Kidney glomerular epithelial cell (primary cell): Measurements from ENCODE around the gene PBXIP1.
"Not testable (repeated sequence)": the region's sequence is repeated elsewhere in the genome, so short reads cannot be mapped to it uniquely, and the experiment has no call there.

ENCODE experiments used
- DNase-seq: peaks from one replicate; lab custom pipeline; 2025; lab: John Stamatoyannopoulos, UW

PBXIP1 gene

GRCh38 chr1:154936555-154937084 lies 19.3 kb downstream of the PBXIP1 start, which contains the start of gene PMVK:
TSS of gene PMVK (minus strand) at chr1:154936719. CDS start at chr1:154936685, 34 bp downstream.
- peak; percentile 96 for DNase-seq

- no peak for DNase-seq
Observed at GRCh38 chr1:154935749-154936554, 19.9 kb downstream of the PBXIP1 start.

GRCh38 chr1:154934358-154934948 lies 21.4 kb downstream of the PBXIP1 start:
- DNase-seq, result no peak

- no peak for DNase-seq
Observed at GRCh38 chr1:154931940-154932487, 23.9 kb downstream of the PBXIP1 start.

GRCh38 chr1:154926201-154926600 lies 29.7 kb downstream of the PBXIP1 start:
- no peak for DNase-seq

- no peak for DNase-seq
Observed at GRCh38 chr1:154925335-154926170, 30.3 kb downstream of the PBXIP1 start.

GRCh38 chr1:154923695-154924094 lies 32.2 kb downstream of the PBXIP1 start:
- no peak for DNase-seq

GRCh38 chr1:154913273-154913672 lies 42.6 kb downstream of the PBXIP1 start:
- no peak for DNase-seq

- no peak for DNase-seq
Observed at GRCh38 chr1:154912755-154913154, 43.1 kb downstream of the PBXIP1 start.

- DNase-seq, result no peak
Observed at GRCh38 chr1:154911691-154912550, 44.0 kb downstream of the PBXIP1 start.

- DNase-seq, result no peak
Observed at GRCh38 chr1:154910851-154911250, 45.0 kb downstream of the PBXIP1 start.

GRCh38 chr1:154908937-154909336 lies 47.0 kb downstream of the PBXIP1 start:
- DNase-seq, result no peak

- not testable (repeated sequence) for DNase-seq
Observed at GRCh38 chr1:154908129-154908528, 47.8 kb downstream of the PBXIP1 start.

- DNase-seq, result no peak
Observed at GRCh38 chr1:154906621-154907081, 49.2 kb downstream of the PBXIP1 start.

GRCh38 chr1:154902938-154903566 lies 52.8 kb downstream of the PBXIP1 start:
- no peak for DNase-seq

GRCh38 chr1:154901591-154901990 lies 54.3 kb downstream of the PBXIP1 start:
- DNase-seq, result no peak

GRCh38 chr1:154899041-154899440 lies 56.9 kb downstream of the PBXIP1 start:
- DNase-seq, result no peak

- no peak for DNase-seq
Observed at GRCh38 chr1:154896771-154897286, 59.1 kb downstream of the PBXIP1 start.

- DNase-seq, result no peak
Observed at GRCh38 chr1:154895798-154896197, 60.1 kb downstream of the PBXIP1 start.
